Measurements from ENCODE around the gene LRRK1. TPM values are rescaled to one million over a fixed set of nuclear protein-coding genes. Genes with fewer than 3 reads are reported as not detected.

Gene LRRK1
- polyA plus RNA-seq, 1 donor (not counting 4 experiments of a cell fraction or from before 2014, with no cell fraction given), result 6.2 TPM

DNA sequence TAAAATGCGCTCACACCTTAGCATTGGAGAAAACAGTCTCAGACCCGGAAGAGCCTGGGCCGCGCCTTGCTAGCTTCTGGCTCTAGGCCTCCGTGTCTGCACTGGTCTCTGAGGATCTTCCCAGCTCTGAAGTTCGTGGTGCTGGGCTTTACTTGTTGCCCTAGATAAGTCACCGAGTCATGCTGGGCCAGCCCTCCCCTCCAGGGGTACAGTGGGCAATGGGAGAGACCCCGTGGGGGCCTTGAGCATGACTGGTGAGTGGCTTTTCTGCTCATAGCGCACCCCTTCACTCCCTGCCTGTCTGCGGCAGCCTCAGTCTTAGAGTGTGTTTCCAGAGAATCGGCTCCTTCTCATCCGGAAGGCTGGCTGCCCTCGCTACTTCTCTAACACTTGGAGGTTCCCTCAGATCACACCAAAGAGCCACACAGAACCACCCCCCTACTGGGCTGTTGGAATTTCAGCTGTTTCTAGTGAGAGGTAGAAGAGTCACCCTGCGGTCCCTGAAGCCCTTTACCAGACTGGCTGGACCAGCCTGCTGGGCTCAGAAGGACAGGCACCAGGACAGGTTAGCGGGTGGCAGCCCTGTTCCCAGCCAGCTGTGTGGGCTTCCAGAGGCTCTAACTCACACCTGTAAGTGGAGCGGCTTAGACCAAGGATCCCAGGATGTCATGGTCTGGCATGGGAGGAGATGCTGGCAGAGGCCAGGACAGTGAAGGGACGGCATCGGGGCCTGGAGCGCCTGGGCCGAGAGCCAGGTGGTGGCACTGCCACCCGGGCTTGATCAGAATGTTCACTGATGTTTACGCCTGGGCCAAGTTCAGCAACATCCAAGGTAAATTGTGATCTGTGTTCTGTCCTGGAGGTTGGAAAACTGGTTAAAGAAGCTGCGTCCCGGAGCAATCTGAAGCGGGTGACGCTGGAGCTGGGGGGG is 21.7 kb upstream of the LRRK1 start:
- Histone ChIP-seq H3K27me3 (ENCODE audit: control insufficient read depth, extremely low read depth, insufficient read depth, low read length) (no peaks in the 10 kb centered on the region), H3K4me2 (ENCODE audit: control insufficient read depth, extremely low read depth, insufficient read depth, low read depth, low read length) (no peak overlapping the region), H4K20me1 (ENCODE audit: control insufficient read depth, extremely low read depth, insufficient read depth, low read length) (no peaks in the 10 kb centered on the region), H3K36me3 (ENCODE audit: control insufficient read depth in 2 of 2, extremely low read depth in 1 of 2, insufficient read depth in 2 of 2, low read length in 2 of 2) (peaks cover 29 to 33% of the 10 kb centered on the region in 2 experiments), H3K9me3 (ENCODE audit: control insufficient read depth, low read depth, low read length) (no peaks in the 10 kb centered on the region), H3K4me1 (ENCODE audit: control insufficient read depth, extremely low read depth, insufficient read depth, low read length) (peaks cover 13% of the 10 kb centered on the region), H3K9me1 (ENCODE audit: control insufficient read depth, extremely low read depth, insufficient read depth, low read length) (no peaks in the 10 kb centered on the region), H3K4me3 (ENCODE audit: control insufficient read depth in 2 of 3, extremely low read depth in 1 of 3, insufficient read depth in 2 of 3, low read depth in 1 of 3, low read length in 3 of 3) (no peak overlapping the region), H3K27ac (ENCODE audit: control insufficient read depth, insufficient read depth, low read length) (no peak overlapping the region), H2AFZ (ENCODE audit: control insufficient read depth, low read length) (no peak overlapping the region), H3K79me2 (ENCODE audit: control insufficient read depth, insufficient read depth, low read length) (no peaks in the 10 kb centered on the region), H3K9ac (ENCODE audit: control insufficient read depth, extremely low read depth, insufficient read depth, low read length) (no peak overlapping the region)
- no peak for TF ChIP-seq EZH2 (IDR thresholded peaks at IDR 0.05; ENCODE audit: low read length)
- TF ChIP-seq, protein P1, sequence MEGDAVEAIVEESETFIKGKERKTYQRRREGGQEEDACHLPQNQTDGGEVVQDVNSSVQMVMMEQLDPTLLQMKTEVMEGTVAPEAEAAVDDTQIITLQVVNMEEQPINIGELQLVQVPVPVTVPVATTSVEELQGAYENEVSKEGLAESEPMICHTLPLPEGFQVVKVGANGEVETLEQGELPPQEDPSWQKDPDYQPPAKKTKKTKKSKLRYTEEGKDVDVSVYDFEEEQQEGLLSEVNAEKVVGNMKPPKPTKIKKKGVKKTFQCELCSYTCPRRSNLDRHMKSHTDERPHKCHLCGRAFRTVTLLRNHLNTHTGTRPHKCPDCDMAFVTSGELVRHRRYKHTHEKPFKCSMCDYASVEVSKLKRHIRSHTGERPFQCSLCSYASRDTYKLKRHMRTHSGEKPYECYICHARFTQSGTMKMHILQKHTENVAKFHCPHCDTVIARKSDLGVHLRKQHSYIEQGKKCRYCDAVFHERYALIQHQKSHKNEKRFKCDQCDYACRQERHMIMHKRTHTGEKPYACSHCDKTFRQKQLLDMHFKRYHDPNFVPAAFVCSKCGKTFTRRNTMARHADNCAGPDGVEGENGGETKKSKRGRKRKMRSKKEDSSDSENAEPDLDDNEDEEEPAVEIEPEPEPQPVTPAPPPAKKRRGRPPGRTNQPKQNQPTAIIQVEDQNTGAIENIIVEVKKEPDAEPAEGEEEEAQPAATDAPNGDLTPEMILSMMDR (optimal IDR thresholded peaks at IDR 0.05 in 1 of 3, IDR thresholded peaks at IDR 0.05 in 1 of 3, conservative IDR thresholded peaks at IDR 0.05 in 1 of 3; ENCODE audit: extremely low read depth in 1 of 3, insufficient read depth in 2 of 3, low read length in 3 of 3), result no peak
- FAIRE-seq (no peak), DNase-seq (ENCODE audit: low read depth, low spot score) (no peak)
- dilution Hi-C loops (cut with MboI; ENCODE audit: extremely low pct_ligation_motif_present, low sequenced_read_pairs), result no loop called here

DNA sequence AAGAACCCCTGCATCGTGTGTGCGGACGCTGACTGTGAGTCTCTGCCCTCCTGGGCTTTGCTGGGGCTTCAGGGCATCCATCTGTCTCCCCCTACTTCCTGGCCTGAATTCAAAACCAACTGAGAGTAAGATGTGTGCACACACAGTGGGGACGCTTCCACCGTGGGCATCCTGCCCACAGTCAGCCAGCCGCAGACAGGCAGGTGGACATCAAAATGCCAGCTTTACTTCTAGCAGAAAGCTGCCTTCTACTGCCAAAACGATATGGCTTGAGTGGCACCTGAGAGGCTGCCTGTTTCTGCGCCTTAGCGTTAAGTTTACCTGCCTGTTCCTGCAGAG is 21.0 kb upstream of the LRRK1 start:
- no peaks in the 10 kb centered on the region for H4K20me1 ChIP-seq (ENCODE audit: control insufficient read depth, extremely low read depth, insufficient read depth, low read length)
- dilution Hi-C loops (cut with MboI; ENCODE audit: extremely low pct_ligation_motif_present, low sequenced_read_pairs), result no loop called here
- no peak for FAIRE-seq
- H3K9me3 ChIP-seq (ENCODE audit: control insufficient read depth, low read depth, low read length), result no peaks in the 10 kb centered on the region
- H3K79me2 ChIP-seq (ENCODE audit: control insufficient read depth, insufficient read depth, low read length), result no peaks in the 10 kb centered on the region
- H3K36me3 ChIP-seq (ENCODE audit: control insufficient read depth in 2 of 2, extremely low read depth in 1 of 2, insufficient read depth in 2 of 2, low read length in 2 of 2), result peaks cover 28 to 29% of the 10 kb centered on the region in 2 experiments
- H3K9ac ChIP-seq (ENCODE audit: control insufficient read depth, extremely low read depth, insufficient read depth, low read length), result no peak overlapping the region
- H3K27ac ChIP-seq (ENCODE audit: control insufficient read depth, insufficient read depth, low read length), result no peak overlapping the region
- H3K4me2 ChIP-seq (ENCODE audit: control insufficient read depth, extremely low read depth, insufficient read depth, low read depth, low read length), result no peak overlapping the region
- DNase-seq (ENCODE audit: low read depth, low spot score), result no peak
- no peaks in the 10 kb centered on the region for H3K27me3 ChIP-seq (ENCODE audit: control insufficient read depth, extremely low read depth, insufficient read depth, low read length)
- no peak overlapping the region for H2AFZ ChIP-seq (ENCODE audit: control insufficient read depth, low read length)
- H3K9me1 ChIP-seq (ENCODE audit: control insufficient read depth, extremely low read depth, insufficient read depth, low read length), result no peaks in the 10 kb centered on the region
- TF ChIP-seq EZH2 (IDR thresholded peaks at IDR 0.05; ENCODE audit: low read length), result no peak
- TF ChIP-seq, protein P1 (optimal IDR thresholded peaks at IDR 0.05 in 1 of 3, IDR thresholded peaks at IDR 0.05 in 1 of 3, conservative IDR thresholded peaks at IDR 0.05 in 1 of 3; ENCODE audit: extremely low read depth in 1 of 3, insufficient read depth in 2 of 3, low read length in 3 of 3), result no peak
- peaks cover 16% of the 10 kb centered on the region for H3K4me1 ChIP-seq (ENCODE audit: control insufficient read depth, extremely low read depth, insufficient read depth, low read length)
- H3K4me3 ChIP-seq (ENCODE audit: control insufficient read depth in 2 of 3, extremely low read depth in 1 of 3, insufficient read depth in 2 of 3, low read depth in 1 of 3, low read length in 3 of 3), result no peak overlapping the region
